Measurements from ENCODE around the gene PTPN3.

DNA sequence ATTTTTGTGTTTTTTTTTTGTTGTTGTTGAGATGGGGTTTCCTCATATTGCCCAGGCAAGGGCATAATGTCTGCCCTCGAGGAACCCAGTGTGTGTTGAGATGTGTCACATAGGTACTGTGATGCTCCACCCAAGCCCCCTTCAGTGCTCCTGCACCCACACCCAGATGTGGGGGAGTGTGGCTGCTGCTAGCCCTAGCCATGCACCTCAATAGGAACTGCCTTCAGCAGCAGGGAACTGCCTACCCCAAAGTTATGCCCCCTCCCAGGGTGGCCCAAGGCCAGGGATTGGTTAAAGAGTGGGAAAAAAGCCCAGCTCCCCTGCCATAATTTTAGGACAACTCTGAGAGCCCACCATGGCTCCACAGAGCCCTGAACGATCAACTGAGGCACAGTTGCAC, 143.9 kb downstream of the PTPN3 start:
- TF ChIP-seq, protein P1, sequence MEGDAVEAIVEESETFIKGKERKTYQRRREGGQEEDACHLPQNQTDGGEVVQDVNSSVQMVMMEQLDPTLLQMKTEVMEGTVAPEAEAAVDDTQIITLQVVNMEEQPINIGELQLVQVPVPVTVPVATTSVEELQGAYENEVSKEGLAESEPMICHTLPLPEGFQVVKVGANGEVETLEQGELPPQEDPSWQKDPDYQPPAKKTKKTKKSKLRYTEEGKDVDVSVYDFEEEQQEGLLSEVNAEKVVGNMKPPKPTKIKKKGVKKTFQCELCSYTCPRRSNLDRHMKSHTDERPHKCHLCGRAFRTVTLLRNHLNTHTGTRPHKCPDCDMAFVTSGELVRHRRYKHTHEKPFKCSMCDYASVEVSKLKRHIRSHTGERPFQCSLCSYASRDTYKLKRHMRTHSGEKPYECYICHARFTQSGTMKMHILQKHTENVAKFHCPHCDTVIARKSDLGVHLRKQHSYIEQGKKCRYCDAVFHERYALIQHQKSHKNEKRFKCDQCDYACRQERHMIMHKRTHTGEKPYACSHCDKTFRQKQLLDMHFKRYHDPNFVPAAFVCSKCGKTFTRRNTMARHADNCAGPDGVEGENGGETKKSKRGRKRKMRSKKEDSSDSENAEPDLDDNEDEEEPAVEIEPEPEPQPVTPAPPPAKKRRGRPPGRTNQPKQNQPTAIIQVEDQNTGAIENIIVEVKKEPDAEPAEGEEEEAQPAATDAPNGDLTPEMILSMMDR (conservative IDR thresholded peaks at IDR 0.05) = no peak
- TF ChIP-seq ZFX (IDR thresholded peaks at IDR 0.05) = no peak

All from C4-2B (cell line).